Measurements from ENCODE around the gene MCM3AP.

GRCh38 chr21:46244602-46245001, 40.8 kb downstream of the MCM3AP start:
- TF ChIP-seq CTCF (IDR thresholded peaks at IDR 0.05 in 2 of 3, conservative IDR thresholded peaks at IDR 0.05 in 1 of 3; ENCODE audit: insufficient read depth in 2 of 3, low read depth in 1 of 3, low read length in 3 of 3) = no peak
- no peak for TF ChIP-seq POLR2AphosphoS5 (IDR thresholded peaks at IDR 0.05; ENCODE audit: control insufficient read depth, insufficient read depth, low read depth, low read length)
- TF ChIP-seq SFPQ (IDR thresholded peaks at IDR 0.05; ENCODE audit: low read depth, low read length) = no peak
- no peak for TF ChIP-seq PTRF (tag; IDR thresholded peaks at IDR 0.05)
- TF ChIP-seq CEBPB (tag; IDR thresholded peaks at IDR 0.05) = no peak
- TF ChIP-seq ZNF165 (CRISPR knock-in tag; IDR thresholded peaks at IDR 0.05; ENCODE audit: borderline replicate concordance) = no peak
- no peak for TF ChIP-seq CEBPG (CRISPR knock-in tag; IDR thresholded peaks at IDR 0.05)
- no peak for TF ChIP-seq CEBPG (tag; conservative IDR thresholded peaks at IDR 0.05 in 1 of 2, IDR thresholded peaks at IDR 0.05 in 1 of 2)
- TF ChIP-seq MED1 (CRISPR knock-in tag; IDR thresholded peaks at IDR 0.05; ENCODE audit: borderline replicate concordance) = no peak

Data from K562 (cell line).